Measurements from ENCODE around the gene MRPS26. TPM values are rescaled to one million over a fixed set of nuclear protein-coding genes. Genes with fewer than 3 reads are reported as not detected.

The MRPS26 gene
- total and polyA plus RNA-seq, 2 of the 13 experiments (the other 11 are each of a cell fraction or from before 2014, with no cell fraction given), result 89.8 to 187 TPM

DNA sequence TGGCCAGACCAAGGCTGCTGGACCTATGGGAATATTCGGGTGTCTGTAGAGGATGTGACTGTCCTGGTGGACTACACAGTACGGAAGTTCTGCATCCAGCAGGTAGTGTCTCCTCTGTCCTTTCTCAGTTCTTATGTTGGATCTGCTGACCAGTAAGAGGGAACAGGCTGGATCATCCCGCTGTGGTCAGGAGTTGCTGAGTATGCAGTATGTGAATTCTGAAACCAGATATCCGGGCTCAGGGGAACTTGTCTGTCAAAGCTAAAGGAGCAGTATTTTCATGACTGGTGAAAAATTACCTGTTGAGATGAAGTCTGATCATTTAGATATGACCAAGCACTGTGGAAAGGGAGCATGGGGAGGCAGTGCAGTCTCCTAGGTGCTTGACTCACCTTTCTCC, 24.5 kb upstream of the MRPS26 start:
- Histone ChIP-seq H3K79me2 (ENCODE audit: insufficient read depth, low read length) (no peaks in the 10 kb centered on the region), H4K20me1 (ENCODE audit: insufficient read depth, low read length) (no peaks in the 10 kb centered on the region), H2AFZ (ENCODE audit: low read length) (no peak overlapping the region), H3K4me3 (replicated peaks in 1 of 3; ENCODE audit: insufficient read depth in 1 of 3, low read depth in 2 of 3, low read length in 3 of 3) (no peak overlapping the region), H3K4me1 (ENCODE audit: insufficient read depth, low read length) (peaks cover 36% of the 10 kb centered on the region), H3K27me3 (ENCODE audit: control insufficient read depth in 1 of 2, insufficient read depth in 2 of 2, low read length in 2 of 2) (no peaks in the 10 kb centered on the region), H3K9ac (ENCODE audit: insufficient read depth, low read depth, low read length) (no peak overlapping the region), H3K4me2 (ENCODE audit: low read depth, low read length) (no peak overlapping the region), H3K36me3 (replicated peaks in 1 of 2; ENCODE audit: control insufficient read depth in 1 of 2, insufficient read depth in 2 of 2, low read length in 2 of 2) (peaks cover 32 to 56% of the 10 kb centered on the region in 2 experiments), H3K27ac (ENCODE audit: extremely low read length, insufficient read depth, low read length) (no peak overlapping the region), H3K9me3 (ENCODE audit: low read length) (no peaks in the 10 kb centered on the region)
- ChIA-PET CTCF (ENCODE audit: low intra/inter-chr PET ratio, low total read pairs) (no interaction called here), POLR2A (no interaction called here)
- FAIRE-seq (peak; percentile 4), ATAC-seq (peak; percentile 26), DNase-seq (ENCODE audit: low spot score) (no peak)
- in situ Hi-C loops (cut with HindIII; ENCODE audit: extremely low pct_ligation_motif_present, low pct_unique_long_range_greater_than_20kb) (no loop called here), intact Hi-C loops (cut with micrococcal nuclease; ENCODE audit: unreplicated experiment) (no loop called here)
- WGBS (ENCODE audit: low lambda C conversion rate), result 94% methylated on average over 4 of the region's 4 CpGs
- no TSS peak for BruUV-seq (replicated peaks)
- no peak for TF ChIP-seq KLF11 (CRISPR knock-in tag; IDR thresholded peaks at IDR 0.05)
- TF ChIP-seq, protein P1, sequence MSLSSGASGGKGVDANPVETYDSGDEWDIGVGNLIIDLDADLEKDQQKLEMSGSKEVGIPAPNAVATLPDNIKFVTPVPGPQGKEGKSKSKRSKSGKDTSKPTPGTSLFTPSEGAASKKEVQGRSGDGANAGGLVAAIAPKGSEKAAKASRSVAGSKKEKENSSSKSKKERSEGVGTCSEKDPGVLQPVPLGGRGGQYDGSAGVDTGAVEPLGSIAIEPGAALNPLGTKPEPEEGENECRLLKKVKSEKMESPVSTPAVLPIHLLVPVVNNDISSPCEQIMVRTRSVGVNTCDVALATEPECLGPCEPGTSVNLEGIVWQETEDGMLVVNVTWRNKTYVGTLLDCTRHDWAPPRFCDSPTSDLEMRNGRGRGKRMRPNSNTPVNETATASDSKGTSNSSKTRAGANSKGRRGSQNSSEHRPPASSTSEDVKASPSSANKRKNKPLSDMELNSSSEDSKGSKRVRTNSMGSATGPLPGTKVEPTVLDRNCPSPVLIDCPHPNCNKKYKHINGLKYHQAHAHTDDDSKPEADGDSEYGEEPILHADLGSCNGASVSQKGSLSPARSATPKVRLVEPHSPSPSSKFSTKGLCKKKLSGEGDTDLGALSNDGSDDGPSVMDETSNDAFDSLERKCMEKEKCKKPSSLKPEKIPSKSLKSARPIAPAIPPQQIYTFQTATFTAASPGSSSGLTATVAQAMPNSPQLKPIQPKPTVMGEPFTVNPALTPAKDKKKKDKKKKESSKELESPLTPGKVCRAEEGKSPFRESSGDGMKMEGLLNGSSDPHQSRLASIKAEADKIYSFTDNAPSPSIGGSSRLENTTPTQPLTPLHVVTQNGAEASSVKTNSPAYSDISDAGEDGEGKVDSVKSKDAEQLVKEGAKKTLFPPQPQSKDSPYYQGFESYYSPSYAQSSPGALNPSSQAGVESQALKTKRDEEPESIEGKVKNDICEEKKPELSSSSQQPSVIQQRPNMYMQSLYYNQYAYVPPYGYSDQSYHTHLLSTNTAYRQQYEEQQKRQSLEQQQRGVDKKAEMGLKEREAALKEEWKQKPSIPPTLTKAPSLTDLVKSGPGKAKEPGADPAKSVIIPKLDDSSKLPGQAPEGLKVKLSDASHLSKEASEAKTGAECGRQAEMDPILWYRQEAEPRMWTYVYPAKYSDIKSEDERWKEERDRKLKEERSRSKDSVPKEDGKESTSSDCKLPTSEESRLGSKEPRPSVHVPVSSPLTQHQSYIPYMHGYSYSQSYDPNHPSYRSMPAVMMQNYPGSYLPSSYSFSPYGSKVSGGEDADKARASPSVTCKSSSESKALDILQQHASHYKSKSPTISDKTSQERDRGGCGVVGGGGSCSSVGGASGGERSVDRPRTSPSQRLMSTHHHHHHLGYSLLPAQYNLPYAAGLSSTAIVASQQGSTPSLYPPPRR (CRISPR knock-in tag; IDR thresholded peaks at IDR 0.05; ENCODE audit: borderline replicate concordance), result no peak
- no peak for TF ChIP-seq EEA1 (CRISPR knock-in tag; IDR thresholded peaks at IDR 0.05; ENCODE audit: borderline replicate concordance)
- no peak for TF ChIP-seq ZXDC (CRISPR knock-in tag; IDR thresholded peaks at IDR 0.05)
- no peak for TF ChIP-seq HMGA1 (CRISPR knock-in tag; conservative IDR thresholded peaks at IDR 0.05)
- TF ChIP-seq SP1 (IDR thresholded peaks at IDR 0.05), result no peak
- TF ChIP-seq SP1 (CRISPR knock-in tag; IDR thresholded peaks at IDR 0.05), result no peak
- TF ChIP-seq, protein P2, sequence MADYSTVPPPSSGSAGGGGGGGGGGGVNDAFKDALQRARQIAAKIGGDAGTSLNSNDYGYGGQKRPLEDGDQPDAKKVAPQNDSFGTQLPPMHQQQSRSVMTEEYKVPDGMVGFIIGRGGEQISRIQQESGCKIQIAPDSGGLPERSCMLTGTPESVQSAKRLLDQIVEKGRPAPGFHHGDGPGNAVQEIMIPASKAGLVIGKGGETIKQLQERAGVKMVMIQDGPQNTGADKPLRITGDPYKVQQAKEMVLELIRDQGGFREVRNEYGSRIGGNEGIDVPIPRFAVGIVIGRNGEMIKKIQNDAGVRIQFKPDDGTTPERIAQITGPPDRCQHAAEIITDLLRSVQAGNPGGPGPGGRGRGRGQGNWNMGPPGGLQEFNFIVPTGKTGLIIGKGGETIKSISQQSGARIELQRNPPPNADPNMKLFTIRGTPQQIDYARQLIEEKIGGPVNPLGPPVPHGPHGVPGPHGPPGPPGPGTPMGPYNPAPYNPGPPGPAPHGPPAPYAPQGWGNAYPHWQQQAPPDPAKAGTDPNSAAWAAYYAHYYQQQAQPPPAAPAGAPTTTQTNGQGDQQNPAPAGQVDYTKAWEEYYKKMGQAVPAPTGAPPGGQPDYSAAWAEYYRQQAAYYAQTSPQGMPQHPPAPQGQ (CRISPR knock-in tag; IDR thresholded peaks at IDR 0.05; ENCODE audit: borderline replicate concordance), result no peak
- TF ChIP-seq MAFF (IDR thresholded peaks at IDR 0.05; ENCODE audit: low read depth, low read length), result peak; percentile 88
- TF ChIP-seq RAD51 (IDR thresholded peaks at IDR 0.05; ENCODE audit: borderline replicate concordance), result no peak
- no peak for TF ChIP-seq ZNF557 (CRISPR knock-in tag; IDR thresholded peaks at IDR 0.05)
- TF ChIP-seq HNF4G (IDR thresholded peaks at IDR 0.05; ENCODE audit: borderline replicate concordance, low read depth, low read length), result peak; percentile 9; the same call in 1 of the 2 replicates
- TF ChIP-seq HNF4G (CRISPR knock-in tag; IDR thresholded peaks at IDR 0.05; ENCODE audit: borderline replicate concordance, low read depth), result no peak
- TF ChIP-seq CCDC6 (CRISPR knock-in tag; IDR thresholded peaks at IDR 0.05), result no peak
- TF ChIP-seq MAFK (conservative IDR thresholded peaks at IDR 0.05 in 1 of 2, IDR thresholded peaks at IDR 0.05 in 1 of 2; ENCODE audit: low read length in 2 of 2), result peak; percentile 92 to 93
- no peak for TF ChIP-seq GPN1 (CRISPR knock-in tag; IDR thresholded peaks at IDR 0.05; ENCODE audit: borderline replicate concordance)
- TF ChIP-seq RFX5 (IDR thresholded peaks at IDR 0.05; ENCODE audit: low read depth, low read length), result 0 out of 2 replicates have a peak, but pooled peaks have one; percentile 14
- TF ChIP-seq KDM1A (CRISPR knock-in tag; IDR thresholded peaks at IDR 0.05), result no peak
